Suprapubic skin (tissue), 4 donors: Measurements from ENCODE around the gene DCTPP1. TPM values are rescaled to one million over a fixed set of nuclear protein-coding genes. Genes with fewer than 3 reads are reported as not detected.

ENCODE experiments used
- DNase-seq, 2 donors: peaks; one replicate each; pipeline ENCODE4 v3.0.0-alpha.2; 2019; ENCODE audit warnings: low spot score in 2 of 2
- H3K27ac ChIP-seq: fragments of 200-600 bp; sonication (generic); one replicate; pipeline ENCODE4 v1.5.1; 2019
- H3K27me3 ChIP-seq: fragments of 200-600 bp; sonication (generic); one replicate; pipeline ENCODE4 v1.5.1; 2019
- H3K36me3 ChIP-seq: fragments of 200-600 bp; sonication (generic); one replicate; pipeline ENCODE4 v1.5.1; 2019
- H3K4me1 ChIP-seq: fragments of 200-600 bp; sonication (generic); one replicate; pipeline ENCODE4 v1.5.1; 2019
- H3K4me3 ChIP-seq: fragments of 200-600 bp; sonication (generic); one replicate; pipeline ENCODE4 v1.5.1; 2019; ENCODE audit warnings: mild to moderate bottlenecking
- H3K9me3 ChIP-seq: fragments of 200-600 bp; sonication (generic); one replicate; pipeline ENCODE4 v1.5.1; 2019
- CTCF ChIP-seq, 2 donors: fragments of 200-600 bp in 1 of 2; fragments of 450-650 bp in 1 of 2; sonication (generic) in 1 of 2; IDR thresholded peaks; one replicate each; pipeline ENCODE4 v1.5.1; 2016 to 2019; ENCODE audit warnings: antibody characterized with exemption in 2 of 2, mild to moderate bottlenecking in 1 of 2, moderate library complexity in 1 of 2
- EP300 ChIP-seq: sonication (generic); formaldehyde crosslinking; IDR thresholded peaks from one replicate; pipeline ENCODE4 v1.6.1; 2017; ENCODE audit warnings: antibody characterized with exemption
- POLR2A ChIP-seq, 2 donors: fragments of 450-650 bp; IDR thresholded peaks; one replicate each; pipeline ENCODE4 v1.6.1; 2017; ENCODE audit warnings: antibody characterized with exemption in 2 of 2, mild to moderate bottlenecking in 2 of 2, moderate library complexity in 2 of 2
- POLR2AphosphoS5 ChIP-seq, 3 donors: sonication (generic); formaldehyde crosslinking; IDR thresholded peaks; one replicate each; pipeline ENCODE4 v1.6.1; 2017; ENCODE audit warnings: antibody characterized with exemption in 3 of 3
- WGBS: methylation state at CpG from one replicate; pipeline ENCODE4 v1.1.5; 2018; 5-methylcytosine and 5-hydroxymethylcytosine counted together
- total RNA-seq, 4 donors: library from RNA; depleted of rRNA; stranded (reverse); fragments of >200 nt; gene quantifications; one replicate each; pipeline ENCODE4 v1.1.0, GENCODE V29; 2016

DCTPP1 gene
- total RNA-seq, 4 donors from 2014 or later = 17.2 to 26.0 (median 20.0) TPM

GRCh38 chr16:30449116-30449435 lies 19.2 kb upstream of the DCTPP1 start:
- no peaks in the 10 kb centered on the region for H3K9me3 ChIP-seq
- H3K36me3 ChIP-seq = no peaks in the 10 kb centered on the region
- no peak for DNase-seq
- 92% methylated on average over 3 of the region's 3 CpGs for WGBS
- no peak for TF ChIP-seq POLR2A (IDR thresholded peaks at IDR 0.05)
- H3K4me3 ChIP-seq = no peak overlapping the region
- H3K27me3 ChIP-seq = no peaks in the 10 kb centered on the region
- H3K4me1 ChIP-seq = peaks cover 15% of the 10 kb centered on the region
- H3K27ac ChIP-seq = no peak overlapping the region

GRCh38 chr16:30447512-30448226 lies 17.8 kb upstream of the DCTPP1 start:
- H3K9me3 ChIP-seq = no peaks in the 10 kb centered on the region
- no peaks in the 10 kb centered on the region for H3K27me3 ChIP-seq
- no peak for DNase-seq
- peaks cover 24% of the 10 kb centered on the region for H3K4me1 ChIP-seq
- TF ChIP-seq EP300 (no peak), POLR2A (IDR thresholded peaks at IDR 0.05) (no peak), POLR2AphosphoS5 (IDR thresholded peaks at IDR 0.05) (no peak), CTCF (IDR thresholded peaks at IDR 0.05) (no peak)
- H3K36me3 ChIP-seq = peaks cover 10% of the 10 kb centered on the region
- H3K4me3 ChIP-seq = no peak overlapping the region
- 89% methylated on average over 12 of the region's 12 CpGs for WGBS
- no peak overlapping the region for H3K27ac ChIP-seq

- TF ChIP-seq POLR2AphosphoS5 (IDR thresholded peaks at IDR 0.05) = no peak
- no peak for TF ChIP-seq POLR2A (IDR thresholded peaks at IDR 0.05)
- no peak for TF ChIP-seq EP300
- TF ChIP-seq CTCF (IDR thresholded peaks at IDR 0.05) = no peak
Observed at GRCh38 chr16:30446203-30446595, 16.4 kb upstream of the DCTPP1 start.

GRCh38 chr16:30445408-30446202 lies 15.8 kb upstream of the DCTPP1 start, which contains the start of gene SEPHS2:
SEPHS2 (minus strand) TSS chr16:30445874; CDS start chr16:30445727, 147 bp downstream.
- no peaks in the 10 kb centered on the region for H3K27me3 ChIP-seq
- TF ChIP-seq EP300 (no peak), CTCF (IDR thresholded peaks at IDR 0.05) (peak; percentile 3 to 48), POLR2AphosphoS5 (IDR thresholded peaks at IDR 0.05) (peak in 2 of 3 donors; percentile 23 to 86), POLR2A (IDR thresholded peaks at IDR 0.05) (peak; percentile 27 to 81)
- no peaks in the 10 kb centered on the region for H3K9me3 ChIP-seq
- DNase-seq = peak; percentile 98 to 99
- H3K4me3 ChIP-seq = peak within 1 kb of the TSS; percentile 78
- peak within 1 kb of the TSS; percentile 97 for H3K27ac ChIP-seq
- H3K4me1 ChIP-seq = peaks cover 24% of the 10 kb centered on the region
- peaks cover 10% of the 10 kb centered on the region for H3K36me3 ChIP-seq
- WGBS = 0% methylated on average over 21 of the region's 59 CpGs

More at GRCh38 chr16:30446203-30446595, 16.4 kb upstream of the DCTPP1 start:
- no peak for DNase-seq
- peaks cover 10% of the 10 kb centered on the region for H3K36me3 ChIP-seq
- 75% methylated on average over 10 of the region's 10 CpGs for WGBS
- H3K27me3 ChIP-seq = no peaks in the 10 kb centered on the region
- no peaks in the 10 kb centered on the region for H3K9me3 ChIP-seq
- H3K4me1 ChIP-seq = peaks cover 24% of the 10 kb centered on the region
- H3K27ac ChIP-seq = peak overlapping the region; percentile 97
- peak overlapping the region; percentile 78 for H3K4me3 ChIP-seq

- DNase-seq = no peak
- Histone ChIP-seq H3K4me1 (peaks cover 24% of the 10 kb centered on the region), H3K9me3 (no peaks in the 10 kb centered on the region), H3K27me3 (no peaks in the 10 kb centered on the region), H3K36me3 (peaks cover 10% of the 10 kb centered on the region), H3K27ac (peak overlapping the region; percentile 97), H3K4me3 (peak overlapping the region; percentile 78)
- TF ChIP-seq POLR2A (IDR thresholded peaks at IDR 0.05) (no peak), EP300 (no peak), POLR2AphosphoS5 (IDR thresholded peaks at IDR 0.05) (no peak), CTCF (IDR thresholded peaks at IDR 0.05) (no peak)
- 42% methylated on average over 8 of the region's 11 CpGs for WGBS
Observed at GRCh38 chr16:30445149-30445407, 15.2 kb upstream of the DCTPP1 start.
